ENCODE data around the gene DVL3. TPM values are rescaled to one million over a fixed set of nuclear protein-coding genes. Genes with fewer than 3 reads are reported as not detected.
A peak's percentile ranks its signal among the peaks of the same experiment; 100 is the strongest.

The DVL3 gene
- total RNA-seq (2021) (64.5 to 76.2 TPM (median 66.5 TPM) in 3 replicates), Bru-seq, nascent RNA (percentile 74 among the genes with signal in this experiment)
- long read RNA-seq, experiment 1, full-length matches to known transcripts = 232 of 364 reads
- long read RNA-seq, experiment 1, partial matches to known transcripts = 25 of 364 reads
- long read RNA-seq, experiment 1, other reads (novel, unspliced or antisense) = 107 of 364 reads
- long read RNA-seq, experiment 2, full-length matches to known transcripts = 12 of 73 reads
- long read RNA-seq, experiment 2, partial matches to known transcripts = 20 of 73 reads
- long read RNA-seq, experiment 2, other reads (novel, unspliced or antisense) = 41 of 73 reads
- long read RNA-seq, experiment 3 = 0 reads

GRCh38 chr3:184154885-184155643 is at the start of gene DVL3:
Gene DVL3, plus strand, starts transcription at chr3:184155377. Its CDS starts 259 bp downstream, at chr3:184155636.
- Mint-ChIP-seq H3K27me3 (ENCODE audit: low read depth) (no peaks in the 10 kb centered on the region), H3K27ac (peak within 1 kb of the TSS; percentile 95), H3K9me3 (no peaks in the 10 kb centered on the region), H3K4me1 (peaks cover 16% of the 10 kb centered on the region), H3K4me3 (peak within 1 kb of the TSS; percentile 95), H3K36me3 (no peaks in the 10 kb centered on the region)
- ATAC-seq (peak; percentile 77), DNase-seq (ENCODE audit: low spot score) (peak; percentile 67)
- POLR2A ChIA-PET = interaction anchor here (1.9 kb wide), 1 partner anchor 22 kb away, joined by 11 read pairs; no protein-coding TSS in a partner anchor
- CTCF ChIA-PET = interaction anchor here (0.8 to 1.8 kb wide), 5 partner anchors 10 to 259 kb away, joined by 4 to 12 read pairs (median 4); no protein-coding TSS in a partner anchor
- TF ChIP-seq IRF2 (CRISPR knock-in tag; IDR thresholded peaks at IDR 0.05; ENCODE audit: borderline replicate concordance, low read depth) (no peak), NR2C2 (CRISPR knock-in tag; IDR thresholded peaks at IDR 0.05) (no peak), ZNF396 (CRISPR knock-in tag; IDR thresholded peaks at IDR 0.05; ENCODE audit: borderline replicate concordance) (no peak), EMX1 (CRISPR knock-in tag; IDR thresholded peaks at IDR 0.05) (no peak), ESRRA (CRISPR knock-in tag; IDR thresholded peaks at IDR 0.05; ENCODE audit: borderline replicate concordance) (no peak), PRDM15 (CRISPR knock-in tag; IDR thresholded peaks at IDR 0.05) (peak; percentile 77), OVOL2 (CRISPR knock-in tag; IDR thresholded peaks at IDR 0.05; ENCODE audit: borderline replicate concordance) (no peak), GABPB1 (CRISPR knock-in tag; IDR thresholded peaks at IDR 0.05) (peak; percentile 4; the same call in 1 of the 2 replicates), TEAD4 (CRISPR knock-in tag; IDR thresholded peaks at IDR 0.05) (no peak), ETV6 (CRISPR knock-in tag; IDR thresholded peaks at IDR 0.05) (peak; percentile 54; the same call in 1 of the 2 replicates), ZMAT4 (CRISPR knock-in tag; IDR thresholded peaks at IDR 0.05) (no peak), ARID4B (CRISPR knock-in tag; IDR thresholded peaks at IDR 0.05; ENCODE audit: borderline replicate concordance) (0 out of 2 replicates have a peak, but pooled peaks have one; percentile 11), ZNF121 (CRISPR knock-in tag; IDR thresholded peaks at IDR 0.05) (peak; percentile 30; the same call in 1 of the 2 replicates), RELA (CRISPR knock-in tag; IDR thresholded peaks at IDR 0.05; ENCODE audit: borderline replicate concordance) (no peak), ZNF281 (CRISPR knock-in tag; IDR thresholded peaks at IDR 0.05) (no peak), ZNF423 (CRISPR knock-in tag; IDR thresholded peaks at IDR 0.05) (no peak), ATF3 (CRISPR knock-in tag; conservative IDR thresholded peaks at IDR 0.05) (no peak), FOXJ3 (CRISPR knock-in tag; IDR thresholded peaks at IDR 0.05; ENCODE audit: borderline replicate concordance) (no peak), E2F5 (CRISPR knock-in tag; IDR thresholded peaks at IDR 0.05) (0 out of 2 replicates have a peak, but pooled peaks have one; percentile 40), USF1 (CRISPR knock-in tag; IDR thresholded peaks at IDR 0.05) (no peak)

Measured in WTC11 (cell line).